Chondrocyte (in vitro differentiated cells): ENCODE data around the gene MOB3C. TPM values are rescaled to one million over a fixed set of nuclear protein-coding genes. Genes with fewer than 3 reads are reported as not detected.
"Not testable (repeated sequence)": the region's sequence is repeated elsewhere in the genome, so short reads cannot be mapped to it uniquely, and the experiment has no call there.

Source experiments
- DNase-seq: peaks from one replicate; pipeline ENCODE4 v3.0.0; 2021; ENCODE audit warnings: mixed read lengths, low spot score
- H3K27ac Mint-ChIP-seq: one replicate; pipeline ENCODE4 v1.8.0; 2021; ENCODE audit warnings: mild to moderate bottlenecking, moderate library complexity, mixed read lengths; ENCODE audit not compliant: unreplicated experiment
- H3K27me3 Mint-ChIP-seq: 2 replicates; pipeline ENCODE4 v1.8.0; 2021; ENCODE audit warnings: low read depth, mixed read lengths
- H3K36me3 Mint-ChIP-seq: 2 replicates; pipeline ENCODE4 v1.8.0; 2021; ENCODE audit warnings: low read depth, mixed read lengths
- H3K4me1 Mint-ChIP-seq: 2 replicates; pipeline ENCODE4 v1.8.0; 2021; ENCODE audit warnings: low read depth, mild to moderate bottlenecking, mixed read lengths
- H3K4me3 Mint-ChIP-seq: one replicate; pipeline ENCODE4 v1.8.0; 2021; ENCODE audit warnings: mild to moderate bottlenecking, moderate library complexity, mixed read lengths; ENCODE audit not compliant: unreplicated experiment
- H3K9me3 Mint-ChIP-seq: 2 replicates; pipeline ENCODE4 v1.8.0; 2021; ENCODE audit warnings: low read depth, mixed read lengths
- CTCF ChIP-seq: fragments of 200-600 bp; sonication (generic); IDR thresholded peaks from 2 replicates; pipeline ENCODE4 v1.5.0; 2021; ENCODE audit warnings: antibody characterized with exemption, mild to moderate bottlenecking, moderate library complexity
- long read RNA-seq: library from polyadenylated mRNA; stranded (forward); transcript quantifications from one replicate; pipeline ENCODE4 v2.0.0, GENCODE V29; 2021
- total RNA-seq: library from RNA; stranded (reverse); gene quantifications from 3 replicates; pipeline ENCODE4 v1.2.1, GENCODE V29; 2021

MOB3C gene
- total RNA-seq = 6.2 to 12.2 TPM (median 6.3 TPM) in 3 replicates
- long read RNA-seq, transcript MOB3C-202 (4 exons, 2,822 nt) = major isoform, 9 of 9 reads
- long read RNA-seq, partial matches to known transcripts = 0 of 9 reads
- long read RNA-seq, other reads (novel, unspliced or antisense) = 0 of 9 reads

- no peaks in the 10 kb centered on the region for H3K27me3 Mint-ChIP-seq
- H3K4me1 Mint-ChIP-seq = peaks cover 46% of the 10 kb centered on the region
- peak within 1 kb of the TSS; percentile 94 for H3K27ac Mint-ChIP-seq
- no peak for DNase-seq
- H3K36me3 Mint-ChIP-seq = no peaks in the 10 kb centered on the region
- peak within 1 kb of the TSS; percentile 88 for H3K4me3 Mint-ChIP-seq
- TF ChIP-seq CTCF = no peak
- no peaks in the 10 kb centered on the region for H3K9me3 Mint-ChIP-seq
Measured at GRCh38 chr1:46616277-46617107, at the start of gene MOB3C. MOB3C (minus strand) TSS chr1:46616811; CDS start chr1:46613321, 3,490 bp downstream.

- H3K27me3 Mint-ChIP-seq = no peaks in the 10 kb centered on the region
- TF ChIP-seq CTCF = peak; percentile 11
- no peak for DNase-seq
- no peaks in the 10 kb centered on the region for H3K9me3 Mint-ChIP-seq
- peaks cover 2% of the 10 kb centered on the region for H3K36me3 Mint-ChIP-seq
- peaks cover 13% of the 10 kb centered on the region for H3K4me1 Mint-ChIP-seq
- no peak overlapping the region for H3K27ac Mint-ChIP-seq
- H3K4me3 Mint-ChIP-seq = no peak overlapping the region
Measured at GRCh38 chr1:46665983-46666382, 49.4 kb upstream of the MOB3C start.

DNA sequence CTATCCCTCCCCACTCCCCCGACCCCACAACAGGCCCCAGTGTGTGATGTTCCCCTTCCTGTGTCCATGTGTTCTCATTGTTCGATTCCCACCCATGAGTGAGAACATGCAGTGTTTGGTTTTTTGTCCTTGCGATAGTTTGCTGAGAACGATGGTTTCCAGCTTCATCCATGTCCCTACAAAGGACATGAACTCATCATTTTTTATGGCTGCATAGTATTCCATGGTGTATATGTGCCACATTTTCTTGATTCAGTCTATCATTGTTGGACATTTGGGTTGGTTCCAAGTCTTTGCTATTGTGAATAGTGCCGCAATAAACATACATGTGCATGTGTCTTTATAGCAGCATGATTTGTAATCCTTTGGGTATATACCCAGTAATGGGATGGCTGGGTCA, 46.3 kb upstream of the MOB3C start:
- not testable (repeated sequence) for H3K4me3 Mint-ChIP-seq, DNase-seq, H3K27me3 Mint-ChIP-seq, H3K27ac Mint-ChIP-seq, H3K36me3 Mint-ChIP-seq, H3K9me3 Mint-ChIP-seq
- H3K4me1 Mint-ChIP-seq = peaks cover 13% of the 10 kb centered on the region

DNA sequence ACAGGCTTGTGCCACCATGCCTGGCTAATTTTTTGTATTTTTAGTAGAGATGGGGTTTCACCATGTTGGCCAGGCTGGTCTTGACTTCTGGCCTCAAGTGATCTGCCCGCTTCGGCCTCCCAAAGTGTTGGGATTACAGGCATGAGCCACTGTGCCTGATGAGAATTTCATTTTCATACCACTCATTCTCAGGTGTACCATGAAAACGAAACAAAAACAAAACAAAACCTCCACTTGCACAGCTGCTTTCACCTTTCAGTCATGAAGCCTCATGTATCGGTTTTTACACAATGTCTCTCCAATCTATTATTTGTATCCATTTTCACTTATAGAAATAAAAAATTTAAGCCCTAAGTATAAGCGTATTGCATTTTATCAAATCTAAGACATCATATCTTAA, 43.5 kb upstream of the MOB3C start:
- H3K4me3 Mint-ChIP-seq, H3K9me3 Mint-ChIP-seq, DNase-seq, H3K27ac Mint-ChIP-seq, H3K4me1 Mint-ChIP-seq, H3K27me3 Mint-ChIP-seq: not testable (repeated sequence)
- H3K36me3 Mint-ChIP-seq = peaks cover 16% of the 10 kb centered on the region

- Mint-ChIP-seq H3K36me3 (peaks cover 21% of the 10 kb centered on the region), H3K27ac (no peak overlapping the region), H3K27me3 (no peaks in the 10 kb centered on the region), H3K9me3 (peaks cover 6% of the 10 kb centered on the region), H3K4me1 (no peaks in the 10 kb centered on the region), H3K4me3 (no peak overlapping the region)
- no peak for TF ChIP-seq CTCF
- DNase-seq = no peak
Measured at GRCh38 chr1:46659307-46659870, 42.8 kb upstream of the MOB3C start.

DNA sequence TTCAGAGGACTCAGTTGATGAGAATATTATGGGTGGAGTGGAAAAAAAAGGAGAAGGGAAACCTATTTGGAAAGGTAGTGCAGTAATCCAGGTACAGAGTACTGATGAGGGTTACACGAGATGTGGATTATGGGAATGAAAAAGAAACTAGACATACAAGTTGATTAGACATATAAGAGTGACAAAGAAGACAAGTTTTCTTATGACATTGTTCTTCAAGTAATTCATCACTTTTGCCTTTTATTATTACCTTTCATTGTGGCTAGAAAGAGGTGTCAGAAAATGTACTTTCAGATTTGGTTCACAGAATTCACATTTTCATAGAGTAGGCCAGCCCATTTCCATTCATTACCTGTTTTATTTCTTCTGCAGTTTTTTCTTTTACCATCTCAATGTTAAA, 41.2 kb upstream of the MOB3C start:
- Mint-ChIP-seq H3K27me3 (no peaks in the 10 kb centered on the region), H3K36me3 (peaks cover 19% of the 10 kb centered on the region), H3K27ac (no peak overlapping the region), H3K9me3 (peaks cover 6% of the 10 kb centered on the region), H3K4me1 (peaks cover 4% of the 10 kb centered on the region), H3K4me3 (no peak overlapping the region)
- DNase-seq = no peak
- TF ChIP-seq CTCF = no peak
